ENCODE results near the gene IQCE.

Gene IQCE

GRCh38 chr7:2604608-2605174 is 45.9 kb downstream of the IQCE start:
- no peak overlapping the region for H3K9ac ChIP-seq (ENCODE audit: low read length)
- no peak overlapping the region for H2AFZ ChIP-seq (ENCODE audit: low read length)
- H3K9me2 ChIP-seq (ENCODE audit: low read depth, low read length) = no peaks in the 10 kb centered on the region
- H3K27ac ChIP-seq (ENCODE audit: low read depth, low read length, poor library complexity, severe bottlenecking) = no peak overlapping the region
- H3K79me2 ChIP-seq (ENCODE audit: insufficient read depth, low read length) = no peaks in the 10 kb centered on the region
- no peak overlapping the region for H3K4me3 ChIP-seq (ENCODE audit: low read depth, low read length, poor library complexity, severe bottlenecking)
- H3F3A ChIP-seq (ENCODE audit: insufficient read depth, low read length) = no peaks in the 10 kb centered on the region
- peaks cover 8% of the 10 kb centered on the region for H3K4me1 ChIP-seq (ENCODE audit: insufficient read depth, low read length, severe bottlenecking)
- no peaks in the 10 kb centered on the region for H4K20me1 ChIP-seq (ENCODE audit: insufficient read depth, low read length)
- H3K27me3 ChIP-seq (ENCODE audit: insufficient read depth, low read length) = peaks cover 4% of the 10 kb centered on the region; the same call in 1 of the 2 replicates
- TF ChIP-seq EZH2 (IDR thresholded peaks at IDR 0.05; ENCODE audit: borderline replicate concordance, low read length) (no peak), CTCF (IDR thresholded peaks at IDR 0.05; ENCODE audit: low read length) (no peak)
- H3K36me3 ChIP-seq (ENCODE audit: insufficient read depth, low read length) = no peaks in the 10 kb centered on the region
- no peaks in the 10 kb centered on the region for H3K9me3 ChIP-seq (ENCODE audit: low read length)
- H3K4me2 ChIP-seq (ENCODE audit: low read length) = no peak overlapping the region

GRCh38 chr7:2605608-2606538 is 47.1 kb downstream of the IQCE start:
- no peaks in the 10 kb centered on the region for H3F3A ChIP-seq (ENCODE audit: insufficient read depth, low read length)
- TF ChIP-seq EZH2 (IDR thresholded peaks at IDR 0.05; ENCODE audit: borderline replicate concordance, low read length) (no peak), CTCF (IDR thresholded peaks at IDR 0.05; ENCODE audit: low read length) (no peak)
- H3K79me2 ChIP-seq (ENCODE audit: insufficient read depth, low read length) = no peaks in the 10 kb centered on the region
- no peak overlapping the region for H3K4me3 ChIP-seq (ENCODE audit: low read depth, low read length, poor library complexity, severe bottlenecking)
- H3K27me3 ChIP-seq (ENCODE audit: insufficient read depth, low read length) = peaks cover 4% of the 10 kb centered on the region; the same call in 1 of the 2 replicates
- no peaks in the 10 kb centered on the region for H3K9me3 ChIP-seq (ENCODE audit: low read length)
- no peak overlapping the region for H3K27ac ChIP-seq (ENCODE audit: low read depth, low read length, poor library complexity, severe bottlenecking)
- H3K4me2 ChIP-seq (ENCODE audit: low read length) = no peak overlapping the region
- H3K36me3 ChIP-seq (ENCODE audit: insufficient read depth, low read length) = no peaks in the 10 kb centered on the region
- H3K9me2 ChIP-seq (ENCODE audit: low read depth, low read length) = no peaks in the 10 kb centered on the region
- no peak overlapping the region for H3K9ac ChIP-seq (ENCODE audit: low read length)
- H4K20me1 ChIP-seq (ENCODE audit: insufficient read depth, low read length) = no peaks in the 10 kb centered on the region
- peaks cover 8% of the 10 kb centered on the region for H3K4me1 ChIP-seq (ENCODE audit: insufficient read depth, low read length, severe bottlenecking)
- no peak overlapping the region for H2AFZ ChIP-seq (ENCODE audit: low read length)

- H3K4me2 ChIP-seq (ENCODE audit: low read length) = no peak overlapping the region
- H2AFZ ChIP-seq (ENCODE audit: low read length) = no peak overlapping the region
- H3K9me2 ChIP-seq (ENCODE audit: low read depth, low read length) = no peaks in the 10 kb centered on the region
These were observed 47.8 kb downstream of the IQCE start for GRCh38 chr7:2606539-2606936.

More at GRCh38 chr7:2606539-2606936, 47.8 kb downstream of the IQCE start:
- no peaks in the 10 kb centered on the region for H3K9me3 ChIP-seq (ENCODE audit: low read length)
- H3F3A ChIP-seq (ENCODE audit: insufficient read depth, low read length) = no peaks in the 10 kb centered on the region
- no peak overlapping the region for H3K27ac ChIP-seq (ENCODE audit: low read depth, low read length, poor library complexity, severe bottlenecking)
- no peaks in the 10 kb centered on the region for H3K36me3 ChIP-seq (ENCODE audit: insufficient read depth, low read length)
- H3K79me2 ChIP-seq (ENCODE audit: insufficient read depth, low read length) = no peaks in the 10 kb centered on the region
- H4K20me1 ChIP-seq (ENCODE audit: insufficient read depth, low read length) = no peaks in the 10 kb centered on the region
- no peak overlapping the region for H3K4me3 ChIP-seq (ENCODE audit: low read depth, low read length, poor library complexity, severe bottlenecking)
- H3K27me3 ChIP-seq (ENCODE audit: insufficient read depth, low read length) = peaks cover 4% of the 10 kb centered on the region; the same call in 1 of the 2 replicates
- no peak overlapping the region for H3K9ac ChIP-seq (ENCODE audit: low read length)
- TF ChIP-seq EZH2 (IDR thresholded peaks at IDR 0.05; ENCODE audit: borderline replicate concordance, low read length) (no peak), CTCF (IDR thresholded peaks at IDR 0.05; ENCODE audit: low read length) (no peak)
- peaks cover 10% of the 10 kb centered on the region for H3K4me1 ChIP-seq (ENCODE audit: insufficient read depth, low read length, severe bottlenecking)
